Fibroblast of lung (primary cell): ENCODE data around the gene TTC33. TPM values are rescaled to one million over a fixed set of nuclear protein-coding genes. Genes with fewer than 3 reads are reported as not detected.
A peak's percentile ranks its signal among the peaks of the same experiment; 100 is the strongest.
"Not testable (repeated sequence)": the region's sequence is repeated elsewhere in the genome, so short reads cannot be mapped to it uniquely, and the experiment has no call there.

ENCODE experiments used
- DNase-seq, 2 donors: peaks; one replicate each; pipeline versions ENCODE4 v3.0.0 to v3.0.0-alpha.2; 2010; ENCODE audit warnings: low read depth in 2 of 2
- H2AFZ ChIP-seq: 2 replicates; pipeline ENCODE4 v1.5.1; 2012; ENCODE audit warnings: low read length, control low read depth, inconsistent platforms
- H3K27ac ChIP-seq: 2 replicates; pipeline ENCODE4 v1.5.1; 2011; ENCODE audit warnings: low read length, control low read depth; ENCODE audit not compliant: insufficient read depth
- H3K27me3 ChIP-seq: 2 replicates; pipeline ENCODE4 v1.5.1; 2011; ENCODE audit warnings: mild to moderate bottlenecking, low read length; ENCODE audit not compliant: control insufficient read depth, insufficient read depth
- H3K36me3 ChIP-seq: 2 replicates; pipeline ENCODE4 v1.5.1; 2011; ENCODE audit warnings: low read length; ENCODE audit not compliant: control insufficient read depth, insufficient read depth
- H3K4me1 ChIP-seq: 2 replicates; pipeline ENCODE4 v1.5.1; 2011; ENCODE audit warnings: low read length; ENCODE audit not compliant: control insufficient read depth, insufficient read depth; ENCODE audit errors: extremely low read depth
- H3K4me2 ChIP-seq: 2 replicates; pipeline ENCODE4 v1.5.1; 2011; ENCODE audit warnings: low read length, control low read depth; ENCODE audit not compliant: insufficient read depth; ENCODE audit errors: extremely low read depth
- H3K4me3 ChIP-seq, 4 experiments: fragments of 200-600 bp in 1 of 4; sonication (generic) in 1 of 4; replicated peaks in 1 of 4; 2 replicates each; pipeline ENCODE4 v1.5.1; 2011 to 2016; ENCODE audit warnings: low read length in 4 of 4, low read depth in 3 of 4, mild to moderate bottlenecking in 3 of 4, control low read depth in 2 of 4, inconsistent platforms in 1 of 4, mixed read lengths in 1 of 4; ENCODE audit not compliant: insufficient read depth in 1 of 4; ENCODE audit errors: control extremely low read depth in 1 of 4
- H3K79me2 ChIP-seq: 2 replicates; pipeline ENCODE4 v1.5.1; 2012; ENCODE audit warnings: mild to moderate bottlenecking, low read length, inconsistent platforms; ENCODE audit not compliant: control insufficient read depth, insufficient read depth
- H3K9ac ChIP-seq: 2 replicates; pipeline ENCODE4 v1.5.1; 2011; ENCODE audit warnings: mild to moderate bottlenecking, low read length, control low read depth; ENCODE audit not compliant: insufficient read depth
- H3K9me3 ChIP-seq: 2 replicates; pipeline ENCODE4 v1.5.1; 2012; ENCODE audit warnings: low read depth, low read length; ENCODE audit not compliant: control insufficient read depth, insufficient read depth
- H4K20me1 ChIP-seq: 2 replicates; pipeline ENCODE4 v1.5.1; 2011; ENCODE audit warnings: low read length; ENCODE audit not compliant: control insufficient read depth, insufficient read depth; ENCODE audit errors: extremely low read depth
- CTCF ChIP-seq, 2 donors: IDR thresholded peaks in 1 of 2; conservative IDR thresholded peaks in 1 of 2; 1 replicate in 1 of 2; 2 replicates in 1 of 2; pipeline ENCODE4 v1.5.1; 2011 to 2012; ENCODE audit warnings: low read length in 2 of 2, control low read depth in 1 of 2, inconsistent platforms in 1 of 2, low read depth in 1 of 2, mild to moderate bottlenecking in 1 of 2
- EZH2 ChIP-seq: IDR thresholded peaks from 2 replicates; pipeline ENCODE4 v1.5.1; 2012; ENCODE audit warnings: low read length, control low read depth, mild to moderate bottlenecking; ENCODE audit errors: missing control alignments
- polyA plus RNA-seq, 2 donors: library from polyadenylated mRNA; depleted of rRNA in 1 of 2; stranded (reverse) in 1 of 2; unstranded in 1 of 2; fragments of >200 nt; gene quantifications; 2 replicates each; pipeline ENCODE4 v1.2.1, GENCODE V29; 2011 to 2012; ENCODE audit warnings: missing spikeins in 1 of 2
- total RNA-seq: library from RNA; depleted of rRNA; stranded (reverse); fragments of >200 nt; gene quantifications from 2 replicates; pipeline ENCODE4 v1.2.1, GENCODE V29; 2014

TTC33 gene
- total and polyA plus RNA-seq, 2 donors (not counting 1 experiment from before 2014, with no cell fraction given): 8.7 to 16.3 TPM

- H3K9me3 ChIP-seq: no peaks in the 10 kb centered on the region
- H4K20me1 ChIP-seq: no peaks in the 10 kb centered on the region
- H2AFZ ChIP-seq: peak overlapping the region; percentile 96
- H3K79me2 ChIP-seq: peaks cover 54% of the 10 kb centered on the region
- no peak for TF ChIP-seq CTCF (conservative IDR thresholded peaks at IDR 0.05 in 1 of 2, IDR thresholded peaks at IDR 0.05 in 1 of 2; ENCODE audit: low read depth in 1 of 2, low read length in 2 of 2)
- TF ChIP-seq EZH2: no peak
- H3K36me3 ChIP-seq: no peaks in the 10 kb centered on the region
- H3K4me1 ChIP-seq: peaks cover 4% of the 10 kb centered on the region
- peak overlapping the region; percentile 94 for H3K27ac ChIP-seq
- peak; percentile 73 to 75 for DNase-seq
- no peaks in the 10 kb centered on the region for H3K27me3 ChIP-seq
- peak overlapping the region; percentile 93 for H3K4me2 ChIP-seq
- H3K4me3 ChIP-seq: peak overlapping the region; percentile 58 to 95 (median 78)
- H3K9ac ChIP-seq: peak overlapping the region; percentile 97
These were observed 41.7 kb upstream of the TTC33 start for GRCh38 chr5:40797273-40798011.

- no peak overlapping the region for H2AFZ ChIP-seq
- DNase-seq: peak; percentile 44 to 90
- no peak overlapping the region for H3K9ac ChIP-seq
These were observed 40.7 kb upstream of the TTC33 start for GRCh38 chr5:40796487-40796889.

GRCh38 chr5:40794877-40795276, 39.1 kb upstream of the TTC33 start:
- not testable (repeated sequence) for DNase-seq, H3K4me1 ChIP-seq, H4K20me1 ChIP-seq

More at GRCh38 chr5:40796487-40796889, 40.7 kb upstream of the TTC33 start:
- no peaks in the 10 kb centered on the region for H3K36me3 ChIP-seq
- TF ChIP-seq EZH2 (no peak), CTCF (conservative IDR thresholded peaks at IDR 0.05 in 1 of 2, IDR thresholded peaks at IDR 0.05 in 1 of 2; ENCODE audit: low read depth in 1 of 2, low read length in 2 of 2) (no peak)
- H3K4me1 ChIP-seq: peaks cover 4% of the 10 kb centered on the region
- no peaks in the 10 kb centered on the region for H3K9me3 ChIP-seq
- H3K79me2 ChIP-seq: peaks cover 63% of the 10 kb centered on the region
- peak overlapping the region; percentile 58 to 95 (median 78) for H3K4me3 ChIP-seq
- H3K27me3 ChIP-seq: no peaks in the 10 kb centered on the region
- peak overlapping the region; percentile 93 for H3K4me2 ChIP-seq
- H4K20me1 ChIP-seq: no peaks in the 10 kb centered on the region
- peak overlapping the region; percentile 7 for H3K27ac ChIP-seq

GRCh38 chr5:40794340-40794739, 38.6 kb upstream of the TTC33 start:
- H4K20me1 ChIP-seq: not testable (repeated sequence)
- peaks cover 84% of the 10 kb centered on the region for H3K79me2 ChIP-seq

More at GRCh38 chr5:40794877-40795276, 39.1 kb upstream of the TTC33 start:
- not testable (repeated sequence) for H3K9ac ChIP-seq, H2AFZ ChIP-seq, H3K27ac ChIP-seq, H3K27me3 ChIP-seq, H3K9me3 ChIP-seq, H3K4me2 ChIP-seq, H3K36me3 ChIP-seq, H3K4me3 ChIP-seq
- peaks cover 79% of the 10 kb centered on the region for H3K79me2 ChIP-seq

GRCh38 chr5:40792691-40793090, 36.9 kb upstream of the TTC33 start:
- H4K20me1 ChIP-seq, H3K4me2 ChIP-seq, H3K9ac ChIP-seq, H3K9me3 ChIP-seq, H3K36me3 ChIP-seq, H3K4me3 ChIP-seq, H2AFZ ChIP-seq, H3K27ac ChIP-seq, DNase-seq, H3K27me3 ChIP-seq, H3K4me1 ChIP-seq: not testable (repeated sequence)
- peaks cover 99% of the 10 kb centered on the region for H3K79me2 ChIP-seq

More at GRCh38 chr5:40794340-40794739, 38.6 kb upstream of the TTC33 start:
- not testable (repeated sequence) for H3K27ac ChIP-seq, H3K4me1 ChIP-seq, H3K4me3 ChIP-seq, H3K36me3 ChIP-seq, H3K4me2 ChIP-seq, DNase-seq, H3K27me3 ChIP-seq, H3K9ac ChIP-seq, H3K9me3 ChIP-seq, H2AFZ ChIP-seq
